ENCODE results near the gene SCYGR2.

Gene SCYGR2

DNA sequence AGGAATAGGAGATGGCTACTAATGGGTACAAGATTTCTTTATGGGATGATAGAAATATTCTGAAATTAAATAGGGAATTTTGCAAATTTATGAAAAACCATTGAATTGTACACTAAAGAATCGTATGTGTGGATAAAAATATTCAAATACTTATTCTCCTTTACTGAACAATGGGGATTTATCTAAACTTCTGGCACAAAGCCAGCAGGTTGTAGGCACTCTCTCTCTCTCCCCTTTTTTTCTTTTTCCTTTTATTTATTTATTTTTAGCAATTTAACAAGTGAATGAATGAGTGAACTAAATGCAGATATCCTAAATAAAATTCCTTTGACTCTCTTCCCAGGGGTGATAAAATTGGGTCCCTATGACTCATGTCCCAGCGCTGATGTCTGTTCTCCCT lies 21.9 kb upstream of the SCYGR2 start:
- 59% methylated on average over 1 of the region's 2 CpGs for WGBS
- no peak overlapping the region for H2BK15ac ChIP-seq (ENCODE audit: low read depth, poor library complexity, severe bottlenecking)
- no peak overlapping the region for H2BK120ac ChIP-seq (ENCODE audit: low read depth, low read length)
- no peaks in the 10 kb centered on the region for H3K4me1 ChIP-seq (ENCODE audit: control insufficient read depth, insufficient read depth, low read depth, low read length)
- H3K27ac ChIP-seq (ENCODE audit: low read length, poor library complexity, severe bottlenecking): no peak overlapping the region
- DNase-seq: no peak
- H3K4me2 ChIP-seq (ENCODE audit: low read length, poor library complexity, severe bottlenecking): no peak overlapping the region
- no peak overlapping the region for H4K8ac ChIP-seq (ENCODE audit: low read length)
- no peak overlapping the region for H2BK12ac ChIP-seq (ENCODE audit: low read length in 2 of 2)
- no peak overlapping the region for H2BK5ac ChIP-seq (ENCODE audit: low read depth, low read length, poor library complexity, severe bottlenecking)
- no peak overlapping the region for H3K18ac ChIP-seq (ENCODE audit: low read depth in 1 of 2, low read length in 2 of 2)
- H4K91ac ChIP-seq (ENCODE audit: low read length): no peak overlapping the region
- H3K36me3 ChIP-seq (ENCODE audit: control insufficient read depth in 1 of 2, insufficient read depth in 2 of 2, low read depth in 1 of 2, low read length in 2 of 2): no peaks in the 10 kb centered on the region
- no peak overlapping the region for H3K9ac ChIP-seq (ENCODE audit: low read length)
- H2AK5ac ChIP-seq (ENCODE audit: low read length, severe bottlenecking): no peak overlapping the region
- no peak overlapping the region for H3K4ac ChIP-seq (ENCODE audit: low read depth in 1 of 2, low read length in 2 of 2)
- no peaks in the 10 kb centered on the region for H3K27me3 ChIP-seq (ENCODE audit: control insufficient read depth in 1 of 2, insufficient read depth in 1 of 2, low read length in 2 of 2)
- no peak overlapping the region for H3K23ac ChIP-seq (ENCODE audit: low read length in 2 of 2)
- no peaks in the 10 kb centered on the region for H3K9me3 ChIP-seq (ENCODE audit: control insufficient read depth, low read length)
- no peak overlapping the region for H3K14ac ChIP-seq (ENCODE audit: low read length in 2 of 2)
- no peak overlapping the region for H3K4me3 ChIP-seq (ENCODE audit: insufficient read depth in 1 of 2, low read depth in 1 of 2, low read length in 2 of 2)
- no peak overlapping the region for H2AFZ ChIP-seq (ENCODE audit: low read depth, low read length)
- H3K79me1 ChIP-seq (replicated peaks; ENCODE audit: low read length, poor library complexity, severe bottlenecking): no peaks in the 10 kb centered on the region

DNA sequence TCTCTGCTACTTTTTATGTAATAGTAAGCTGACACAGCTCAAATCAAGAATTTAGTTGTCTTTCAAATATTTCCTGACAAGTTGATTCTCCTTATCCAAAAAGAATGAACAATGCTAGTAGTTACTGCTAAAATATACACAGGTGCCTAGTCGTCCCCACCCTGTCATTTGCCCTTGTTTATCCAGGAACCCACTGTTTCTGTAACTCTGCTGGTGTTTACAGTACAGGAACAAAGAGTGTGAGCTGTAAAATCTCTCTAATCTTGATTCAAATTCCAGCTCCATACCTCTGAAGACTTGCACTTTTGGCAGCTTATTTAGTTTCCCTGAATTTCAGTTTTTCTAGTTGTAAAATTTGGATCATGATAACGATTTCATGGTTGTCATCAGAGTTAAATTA lies 21.1 kb upstream of the SCYGR2 start:
- Histone ChIP-seq H3K14ac (ENCODE audit: low read length in 2 of 2) (no peak overlapping the region), H4K91ac (ENCODE audit: low read length) (no peak overlapping the region)
- no CpG with 5 or more reads among the region's 2 CpGs for WGBS

GRCh38 chr2:227578642-227579041 lies 20.1 kb upstream of the SCYGR2 start:
- 96% methylated on average over 2 of the region's 2 CpGs for WGBS
- Histone ChIP-seq H3K4me3 (ENCODE audit: insufficient read depth in 1 of 2, low read depth in 1 of 2, low read length in 2 of 2) (no peak overlapping the region), H2BK15ac (ENCODE audit: low read depth, poor library complexity, severe bottlenecking) (no peak overlapping the region)

More for the DNA sequence above, 21.1 kb upstream of the SCYGR2 start:
- no peak overlapping the region for H2BK5ac ChIP-seq (ENCODE audit: low read depth, low read length, poor library complexity, severe bottlenecking)
- no peaks in the 10 kb centered on the region for H3K27me3 ChIP-seq (ENCODE audit: control insufficient read depth in 1 of 2, insufficient read depth in 1 of 2, low read length in 2 of 2)
- H3K9ac ChIP-seq (ENCODE audit: low read length): no peak overlapping the region
- H3K23ac ChIP-seq (ENCODE audit: low read length in 2 of 2): no peak overlapping the region
- no peak overlapping the region for H2BK12ac ChIP-seq (ENCODE audit: low read length in 2 of 2)
- no peaks in the 10 kb centered on the region for H3K36me3 ChIP-seq (ENCODE audit: control insufficient read depth in 1 of 2, insufficient read depth in 2 of 2, low read depth in 1 of 2, low read length in 2 of 2)
- H2AK5ac ChIP-seq (ENCODE audit: low read length, severe bottlenecking): no peak overlapping the region
- peaks cover 5% of the 10 kb centered on the region for H3K9me3 ChIP-seq (ENCODE audit: control insufficient read depth, low read length)
- H2AFZ ChIP-seq (ENCODE audit: low read depth, low read length): no peak overlapping the region
- H2BK15ac ChIP-seq (ENCODE audit: low read depth, poor library complexity, severe bottlenecking): no peak overlapping the region
- no peak overlapping the region for H3K27ac ChIP-seq (ENCODE audit: low read length, poor library complexity, severe bottlenecking)
- no peak overlapping the region for H3K4ac ChIP-seq (ENCODE audit: low read depth in 1 of 2, low read length in 2 of 2)
- no peak overlapping the region for H3K4me2 ChIP-seq (ENCODE audit: low read length, poor library complexity, severe bottlenecking)
- no peak overlapping the region for H3K4me3 ChIP-seq (ENCODE audit: insufficient read depth in 1 of 2, low read depth in 1 of 2, low read length in 2 of 2)
- no peak overlapping the region for H4K8ac ChIP-seq (ENCODE audit: low read length)
- H3K79me1 ChIP-seq (replicated peaks; ENCODE audit: low read length, poor library complexity, severe bottlenecking): no peaks in the 10 kb centered on the region
- H3K18ac ChIP-seq (ENCODE audit: low read depth in 1 of 2, low read length in 2 of 2): no peak overlapping the region
- no peak for DNase-seq
- no peaks in the 10 kb centered on the region for H3K4me1 ChIP-seq (ENCODE audit: control insufficient read depth, insufficient read depth, low read depth, low read length)
- no peak overlapping the region for H2BK120ac ChIP-seq (ENCODE audit: low read depth, low read length)

DNA sequence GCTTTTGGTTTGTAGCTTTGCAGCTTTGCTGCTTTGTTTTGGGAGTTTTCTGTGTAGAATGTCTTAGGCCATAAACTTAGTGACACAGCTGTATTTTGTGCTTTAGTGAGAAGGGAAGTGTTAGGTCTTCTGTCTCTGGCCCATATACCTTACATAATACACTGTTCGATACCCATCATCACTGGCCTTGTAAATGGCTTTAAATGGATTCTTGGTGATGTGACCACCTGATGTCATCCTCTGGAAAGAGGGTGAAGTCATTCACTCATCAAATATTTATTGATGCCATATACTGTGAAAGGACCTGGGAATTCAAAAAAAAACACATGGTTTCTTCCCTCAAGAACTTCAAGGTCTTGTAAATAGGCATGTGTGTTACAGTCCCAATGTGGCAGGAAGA lies 18.9 kb upstream of the SCYGR2 start:
- H3K27me3 ChIP-seq (ENCODE audit: control insufficient read depth in 1 of 2, insufficient read depth in 1 of 2, low read length in 2 of 2): no peaks in the 10 kb centered on the region
- no peak overlapping the region for H3K18ac ChIP-seq (ENCODE audit: low read depth in 1 of 2, low read length in 2 of 2)
- H3K9me3 ChIP-seq (ENCODE audit: control insufficient read depth, low read length): peaks cover 11% of the 10 kb centered on the region
- DNase-seq: no peak
- no peaks in the 10 kb centered on the region for H3K79me1 ChIP-seq (replicated peaks; ENCODE audit: low read length, poor library complexity, severe bottlenecking)
- no peak overlapping the region for H2BK15ac ChIP-seq (ENCODE audit: low read depth, poor library complexity, severe bottlenecking)
- no peak overlapping the region for H2AFZ ChIP-seq (ENCODE audit: low read depth, low read length)
- no peaks in the 10 kb centered on the region for H3K36me3 ChIP-seq (ENCODE audit: control insufficient read depth in 1 of 2, insufficient read depth in 2 of 2, low read depth in 1 of 2, low read length in 2 of 2)
- no peak overlapping the region for H3K23ac ChIP-seq (ENCODE audit: low read length in 2 of 2)
- H4K91ac ChIP-seq (ENCODE audit: low read length): no peak overlapping the region
- H3K4ac ChIP-seq (ENCODE audit: low read depth in 1 of 2, low read length in 2 of 2): no peak overlapping the region
- no peak overlapping the region for H3K9ac ChIP-seq (ENCODE audit: low read length)
- H4K8ac ChIP-seq (ENCODE audit: low read length): no peak overlapping the region
- no peak overlapping the region for H2AK5ac ChIP-seq (ENCODE audit: low read length, severe bottlenecking)
- H2BK5ac ChIP-seq (ENCODE audit: low read depth, low read length, poor library complexity, severe bottlenecking): no peak overlapping the region
- H3K14ac ChIP-seq (ENCODE audit: low read length in 2 of 2): no peak overlapping the region
- H3K27ac ChIP-seq (ENCODE audit: low read length, poor library complexity, severe bottlenecking): no peak overlapping the region
- H2BK120ac ChIP-seq (ENCODE audit: low read depth, low read length): no peak overlapping the region
- no CpG with 5 or more reads among the region's 1 CpG for WGBS
- H2BK12ac ChIP-seq (ENCODE audit: low read length in 2 of 2): no peak overlapping the region
- no peaks in the 10 kb centered on the region for H3K4me1 ChIP-seq (ENCODE audit: control insufficient read depth, insufficient read depth, low read depth, low read length)
- H3K4me2 ChIP-seq (ENCODE audit: low read length, poor library complexity, severe bottlenecking): no peak overlapping the region
- H3K4me3 ChIP-seq (ENCODE audit: insufficient read depth in 1 of 2, low read depth in 1 of 2, low read length in 2 of 2): no peak overlapping the region

More at GRCh38 chr2:227578642-227579041, 20.1 kb upstream of the SCYGR2 start:
- H3K79me1 ChIP-seq (replicated peaks; ENCODE audit: low read length, poor library complexity, severe bottlenecking): no peaks in the 10 kb centered on the region
- no peak overlapping the region for H3K14ac ChIP-seq (ENCODE audit: low read length in 2 of 2)
- H2BK5ac ChIP-seq (ENCODE audit: low read depth, low read length, poor library complexity, severe bottlenecking): no peak overlapping the region
- H3K4ac ChIP-seq (ENCODE audit: low read depth in 1 of 2, low read length in 2 of 2): no peak overlapping the region
- H2BK12ac ChIP-seq (ENCODE audit: low read length in 2 of 2): no peak overlapping the region
- H3K9me3 ChIP-seq (ENCODE audit: control insufficient read depth, low read length): peaks cover 11% of the 10 kb centered on the region
- no peak overlapping the region for H3K18ac ChIP-seq (ENCODE audit: low read depth in 1 of 2, low read length in 2 of 2)
- H2AFZ ChIP-seq (ENCODE audit: low read depth, low read length): no peak overlapping the region
- H2AK5ac ChIP-seq (ENCODE audit: low read length, severe bottlenecking): no peak overlapping the region
- no peak overlapping the region for H3K27ac ChIP-seq (ENCODE audit: low read length, poor library complexity, severe bottlenecking)
- H3K9ac ChIP-seq (ENCODE audit: low read length): no peak overlapping the region
- no peak overlapping the region for H3K23ac ChIP-seq (ENCODE audit: low read length in 2 of 2)
- no peak overlapping the region for H4K8ac ChIP-seq (ENCODE audit: low read length)
- no peak overlapping the region for H2BK120ac ChIP-seq (ENCODE audit: low read depth, low read length)
- no peaks in the 10 kb centered on the region for H3K27me3 ChIP-seq (ENCODE audit: control insufficient read depth in 1 of 2, insufficient read depth in 1 of 2, low read length in 2 of 2)
- DNase-seq: no peak
- H4K91ac ChIP-seq (ENCODE audit: low read length): no peak overlapping the region
- no peaks in the 10 kb centered on the region for H3K36me3 ChIP-seq (ENCODE audit: control insufficient read depth in 1 of 2, insufficient read depth in 2 of 2, low read depth in 1 of 2, low read length in 2 of 2)
- H3K4me1 ChIP-seq (ENCODE audit: control insufficient read depth, insufficient read depth, low read depth, low read length): no peaks in the 10 kb centered on the region
- H3K4me2 ChIP-seq (ENCODE audit: low read length, poor library complexity, severe bottlenecking): no peak overlapping the region

Measured in mesenchymal stem cell (in vitro differentiated cells and primary cell).